D341Med (cell line): ENCODE measurements around the gene KRT75.

ENCODE experiments used
- DNase-seq: peaks from one replicate; pipeline ENCODE4 v3.0.0; 2012; ENCODE audit warnings: low spot score

Gene KRT75

GRCh38 chr12:52391618-52392002 is 42.6 kb downstream of the KRT75 start:
- DNase-seq = peak; percentile 88

GRCh38 chr12:52390739-52391617 is 43.2 kb downstream of the KRT75 start:
- DNase-seq = peak; percentile 56

GRCh38 chr12:52389313-52390207 is 44.6 kb downstream of the KRT75 start:
- no peak for DNase-seq

- no peak for DNase-seq
Observed at GRCh38 chr12:52387859-52388258, 46.3 kb downstream of the KRT75 start.

- no peak for DNase-seq
Observed at GRCh38 chr12:52385226-52385702, 48.9 kb downstream of the KRT75 start, which contains the start of gene KRT84. KRT84 (minus strand) TSS chr12:52385652; CDS start chr12:52385585, 67 bp downstream.

- no peak for DNase-seq
Observed at GRCh38 chr12:52383331-52383730, 50.8 kb downstream of the KRT75 start.

- no peak for DNase-seq
Observed at GRCh38 chr12:52382854-52383253, 51.3 kb downstream of the KRT75 start.

GRCh38 chr12:52381206-52381605 is 53.0 kb downstream of the KRT75 start:
- no peak for DNase-seq

GRCh38 chr12:52380271-52380694 is 53.9 kb downstream of the KRT75 start:
- DNase-seq = peak; percentile 57

- DNase-seq = no peak
Observed at GRCh38 chr12:52379536-52379935, 54.6 kb downstream of the KRT75 start.

GRCh38 chr12:52378091-52378490 is 56.1 kb downstream of the KRT75 start:
- no peak for DNase-seq

- no peak for DNase-seq
Observed at GRCh38 chr12:52377266-52377665, 56.9 kb downstream of the KRT75 start.
